ENCODE results near the gene FZR1.

DNA sequence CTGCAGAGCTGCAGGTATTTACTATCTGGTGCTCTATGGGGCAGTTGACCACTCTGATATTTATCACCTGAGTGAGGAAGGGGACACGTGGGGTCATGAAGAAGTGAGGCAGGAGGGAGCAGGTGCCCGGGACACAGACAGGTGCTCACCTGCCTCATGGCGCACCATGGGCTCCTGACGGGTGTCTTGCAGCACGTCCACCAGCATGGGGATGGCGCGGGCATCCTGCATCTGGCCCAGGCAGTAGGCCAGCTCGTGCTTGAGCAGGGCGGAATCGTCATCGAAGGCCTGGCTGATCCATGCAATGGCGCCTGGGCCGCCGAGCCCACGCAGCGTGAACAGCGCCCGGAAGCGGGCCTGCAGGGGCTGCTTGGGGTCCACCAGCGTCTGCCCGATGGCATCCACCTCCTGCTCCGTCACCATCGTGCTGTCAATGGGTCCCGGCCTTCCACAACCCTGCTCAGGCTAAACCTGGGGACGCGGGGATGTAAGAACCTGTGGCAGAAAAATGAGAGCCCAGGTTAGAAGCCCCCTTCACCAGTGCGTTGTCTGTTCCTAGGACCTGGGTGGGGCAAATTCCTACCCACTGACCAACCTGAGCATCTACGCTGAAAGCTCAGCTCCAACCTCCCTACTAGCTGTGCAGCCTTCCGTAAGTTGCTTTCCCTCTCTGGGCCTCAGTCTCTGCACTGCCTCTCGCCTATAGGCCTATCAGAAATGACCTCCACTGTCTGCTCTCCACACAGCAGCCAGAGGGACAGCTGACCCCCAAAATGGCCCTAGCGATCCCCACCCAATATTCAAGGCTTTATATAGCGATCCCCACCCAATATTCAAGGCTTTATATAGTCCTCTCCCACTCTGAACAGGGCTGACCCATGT is 9.5 kb upstream of the FZR1 start:
- TF ChIP-seq, protein P1, sequence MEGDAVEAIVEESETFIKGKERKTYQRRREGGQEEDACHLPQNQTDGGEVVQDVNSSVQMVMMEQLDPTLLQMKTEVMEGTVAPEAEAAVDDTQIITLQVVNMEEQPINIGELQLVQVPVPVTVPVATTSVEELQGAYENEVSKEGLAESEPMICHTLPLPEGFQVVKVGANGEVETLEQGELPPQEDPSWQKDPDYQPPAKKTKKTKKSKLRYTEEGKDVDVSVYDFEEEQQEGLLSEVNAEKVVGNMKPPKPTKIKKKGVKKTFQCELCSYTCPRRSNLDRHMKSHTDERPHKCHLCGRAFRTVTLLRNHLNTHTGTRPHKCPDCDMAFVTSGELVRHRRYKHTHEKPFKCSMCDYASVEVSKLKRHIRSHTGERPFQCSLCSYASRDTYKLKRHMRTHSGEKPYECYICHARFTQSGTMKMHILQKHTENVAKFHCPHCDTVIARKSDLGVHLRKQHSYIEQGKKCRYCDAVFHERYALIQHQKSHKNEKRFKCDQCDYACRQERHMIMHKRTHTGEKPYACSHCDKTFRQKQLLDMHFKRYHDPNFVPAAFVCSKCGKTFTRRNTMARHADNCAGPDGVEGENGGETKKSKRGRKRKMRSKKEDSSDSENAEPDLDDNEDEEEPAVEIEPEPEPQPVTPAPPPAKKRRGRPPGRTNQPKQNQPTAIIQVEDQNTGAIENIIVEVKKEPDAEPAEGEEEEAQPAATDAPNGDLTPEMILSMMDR (conservative IDR thresholded peaks at IDR 0.05; ENCODE audit: low read depth, low read length) = no peak
- TF ChIP-seq MAFK (IDR thresholded peaks at IDR 0.05; ENCODE audit: low read depth, low read length) (no peak), SMC3 (IDR thresholded peaks at IDR 0.05; ENCODE audit: low read depth, low read length) (no peak), RAD21 (IDR thresholded peaks at IDR 0.05; ENCODE audit: low read length) (no peak), POLR2A (IDR thresholded peaks at IDR 0.05; ENCODE audit: low read depth, low read length) (no peak), MAZ (IDR thresholded peaks at IDR 0.05; ENCODE audit: borderline replicate concordance, low read depth, low read length) (no peak), RFX5 (IDR thresholded peaks at IDR 0.05; ENCODE audit: low read depth, low read length) (no peak), CHD1 (IDR thresholded peaks at IDR 0.05; ENCODE audit: low read depth, low read length) (no peak), BHLHE40 (IDR thresholded peaks at IDR 0.05; ENCODE audit: low read depth, low read length) (no peak), MXI1 (IDR thresholded peaks at IDR 0.05; ENCODE audit: borderline replicate concordance, low read depth, low read length) (no peak)

All from IMR-90 (cell line).